HUES64 (cell line): Measurements from ENCODE around the gene SMARCAD1.
"Not testable (repeated sequence)": the region's sequence is repeated elsewhere in the genome, so short reads cannot be mapped to it uniquely, and the experiment has no call there.

Source experiments
- H3K27ac ChIP-seq: 2 replicates; pipeline ENCODE4 v1.7.0; 2013; ENCODE audit warnings: low read depth, low read length, inconsistent platforms
- H3K27me3 ChIP-seq: 2 replicates; pipeline ENCODE4 v1.6.1; 2013; ENCODE audit warnings: mild to moderate bottlenecking, low read length; ENCODE audit not compliant: insufficient read depth
- H3K36me3 ChIP-seq: 2 replicates; pipeline ENCODE4 v1.6.1; 2013; ENCODE audit warnings: mild to moderate bottlenecking, low read length; ENCODE audit not compliant: insufficient read depth
- H3K4me1 ChIP-seq: 2 replicates; pipeline ENCODE4 v1.6.1; 2013; ENCODE audit warnings: mild to moderate bottlenecking, low read length, moderate library complexity; ENCODE audit not compliant: insufficient read depth
- H3K4me3 ChIP-seq: 2 replicates; pipeline ENCODE4 v1.5.1; 2013; ENCODE audit warnings: mild to moderate bottlenecking, low read length, moderate library complexity
- H3K9ac ChIP-seq: 2 replicates; pipeline ENCODE4 v1.6.1; 2013; ENCODE audit warnings: mild to moderate bottlenecking, low read depth, low read length
- H3K9me3 ChIP-seq: 2 replicates; pipeline ENCODE4 v1.6.1; 2013; ENCODE audit warnings: low read depth, low read length; ENCODE audit not compliant: insufficient read depth
- WGBS: fragments of 150-250, 120-280 bp; methylation state at CpG from one replicate; pipeline ENCODE4 v1.1.7; 2013; ENCODE audit warnings: missing lambda C conversion rate; 5-methylcytosine and 5-hydroxymethylcytosine counted together

SMARCAD1 gene

DNA sequence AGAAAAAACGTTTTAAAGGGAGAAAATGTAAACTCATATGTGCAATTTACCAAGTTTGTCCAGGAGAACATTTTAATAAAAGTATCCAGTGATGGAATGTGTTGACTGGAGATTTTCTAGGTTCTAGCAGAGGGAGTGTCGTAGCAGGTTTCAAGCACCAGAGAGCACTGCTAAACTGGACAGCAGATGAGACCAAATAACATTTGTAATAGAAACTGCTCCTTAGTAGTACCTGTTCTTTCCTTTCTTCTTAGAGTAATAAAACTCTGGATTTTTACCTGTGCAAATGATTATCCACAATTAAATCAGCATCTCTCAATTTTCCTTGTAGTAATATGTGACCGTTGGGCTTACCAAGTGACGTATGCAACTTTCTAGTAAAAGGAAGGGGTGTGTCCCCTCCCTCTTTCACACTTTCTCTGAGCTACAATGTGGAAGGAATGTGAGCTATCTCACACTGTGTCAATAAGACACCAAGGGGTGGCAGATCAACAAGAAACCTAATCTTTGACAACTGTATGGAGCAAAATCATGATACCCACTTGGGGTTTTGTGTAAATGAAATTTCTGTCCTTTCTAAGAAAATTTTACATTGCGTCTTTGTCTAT is 125.4 kb downstream of the SMARCAD1 start:
- Histone ChIP-seq H3K27me3 (no peaks in the 10 kb centered on the region), H3K27ac (no peak overlapping the region), H3K4me3 (0 out of 2 replicates have a peak overlapping the region, but pooled peaks have one; percentile 1), H3K9me3 (no peaks in the 10 kb centered on the region), H3K4me1 (peaks cover 15% of the 10 kb centered on the region), H3K9ac (no peak overlapping the region), H3K36me3 (no peaks in the 10 kb centered on the region)
- 54% methylated on average over 3 of the region's 5 CpGs for WGBS

DNA sequence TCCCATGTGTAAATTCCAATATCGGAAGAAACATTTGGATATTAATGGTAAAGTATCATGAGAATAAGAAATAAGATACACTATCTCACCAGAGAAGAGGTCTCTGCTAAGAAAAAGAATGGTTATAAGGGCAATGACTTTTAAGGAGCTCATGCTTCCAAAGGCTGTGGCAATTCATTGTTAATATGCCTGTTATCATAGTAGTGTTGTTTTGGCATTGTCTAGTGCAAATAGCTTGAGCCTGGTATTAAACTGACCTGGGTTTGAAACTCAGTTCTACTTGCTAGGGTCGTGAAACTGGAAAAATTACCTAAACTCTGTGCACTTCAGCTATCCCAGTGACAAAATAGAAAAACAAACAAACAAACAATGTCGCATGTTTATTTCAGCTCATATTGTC is 126.2 kb downstream of the SMARCAD1 start:
- H3K9ac ChIP-seq = no peak overlapping the region
- no peaks in the 10 kb centered on the region for H3K27me3 ChIP-seq
- H3K36me3 ChIP-seq = no peaks in the 10 kb centered on the region
- no peak overlapping the region for H3K27ac ChIP-seq
- no peaks in the 10 kb centered on the region for H3K9me3 ChIP-seq
- peaks cover 15% of the 10 kb centered on the region for H3K4me1 ChIP-seq
- H3K4me3 ChIP-seq = no peak overlapping the region
- WGBS = 89% methylated on average over 2 of the region's 3 CpGs

DNA sequence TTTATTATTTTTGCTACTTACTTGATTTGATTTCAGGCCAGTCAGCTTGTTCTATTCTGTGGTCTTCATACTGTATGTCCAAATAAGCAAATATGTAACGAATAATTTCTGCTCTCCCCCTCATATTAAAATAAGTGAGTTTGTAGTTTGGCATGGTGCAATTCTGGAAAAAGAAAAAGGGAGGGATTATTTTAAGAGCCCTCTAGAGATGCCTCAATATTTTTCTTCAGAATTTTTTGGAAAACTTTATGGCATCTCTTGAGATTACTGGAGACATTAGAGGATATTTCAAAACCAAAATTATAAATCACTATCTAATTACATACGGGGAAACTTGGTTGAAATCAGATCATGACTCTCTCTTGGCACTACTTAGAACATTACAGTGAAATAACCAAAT is 126.8 kb downstream of the SMARCAD1 start:
- 100% methylated on average over 1 of the region's 2 CpGs for WGBS
- Histone ChIP-seq H3K27me3 (no peaks in the 10 kb centered on the region), H3K36me3 (no peaks in the 10 kb centered on the region), H3K9ac (no peak overlapping the region), H3K4me3 (no peak overlapping the region), H3K9me3 (no peaks in the 10 kb centered on the region), H3K27ac (0 out of 2 replicates have a peak overlapping the region, but pooled peaks have one; percentile 4), H3K4me1 (peaks cover 15% of the 10 kb centered on the region)

DNA sequence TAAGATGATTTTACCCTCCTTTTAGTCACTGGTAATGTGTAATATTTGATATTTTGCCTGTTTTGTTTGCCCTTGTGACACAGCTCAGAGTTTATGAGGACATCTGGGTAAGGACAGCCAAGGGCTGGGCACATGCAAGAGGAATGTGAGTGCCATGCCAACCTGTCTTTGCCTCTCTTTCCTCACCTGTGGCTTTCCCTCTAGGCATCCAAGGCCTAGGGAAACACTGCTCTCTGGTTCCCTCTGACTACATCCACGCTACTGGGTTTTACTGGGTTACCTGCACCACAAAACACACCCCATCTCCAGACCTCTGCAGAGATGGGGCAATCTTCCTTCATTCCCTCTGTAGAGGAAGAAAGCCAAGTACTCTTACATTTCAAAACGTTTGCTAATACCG is 127.3 kb downstream of the SMARCAD1 start:
- H3K9ac ChIP-seq = no peak overlapping the region
- no peaks in the 10 kb centered on the region for H3K36me3 ChIP-seq
- WGBS = 69% methylated on average over 3 of the region's 3 CpGs
- no peak overlapping the region for H3K27ac ChIP-seq
- H3K4me1 ChIP-seq = peaks cover 15% of the 10 kb centered on the region
- no peaks in the 10 kb centered on the region for H3K9me3 ChIP-seq
- H3K4me3 ChIP-seq = no peak overlapping the region
- H3K27me3 ChIP-seq = no peaks in the 10 kb centered on the region

DNA sequence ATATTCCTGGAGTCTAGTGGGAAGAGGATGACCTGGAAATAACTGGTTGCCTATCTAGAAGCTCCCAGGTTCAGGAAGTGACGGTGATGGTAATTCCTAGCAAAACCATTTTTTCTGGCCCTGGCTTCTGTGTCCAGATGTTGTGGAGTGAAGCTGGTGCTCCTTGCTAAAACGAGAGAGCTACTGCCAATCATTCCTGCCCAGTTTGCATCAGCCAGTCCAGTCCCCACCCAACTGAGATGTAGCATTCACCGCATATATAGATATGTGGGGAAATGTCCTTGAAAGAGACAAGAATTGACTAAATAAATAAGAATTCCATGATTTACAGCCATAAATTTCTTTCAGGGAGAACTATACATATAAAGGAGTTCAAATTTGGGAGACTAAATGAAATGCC is 128.6 kb downstream of the SMARCAD1 start:
- Histone ChIP-seq H3K27ac (no peak overlapping the region), H3K4me1 (peaks cover 15% of the 10 kb centered on the region), H3K9ac (no peak overlapping the region), H3K4me3 (no peak overlapping the region), H3K27me3 (no peaks in the 10 kb centered on the region), H3K36me3 (no peaks in the 10 kb centered on the region), H3K9me3 (no peaks in the 10 kb centered on the region)
- WGBS = 90% methylated on average over 2 of the region's 3 CpGs

DNA sequence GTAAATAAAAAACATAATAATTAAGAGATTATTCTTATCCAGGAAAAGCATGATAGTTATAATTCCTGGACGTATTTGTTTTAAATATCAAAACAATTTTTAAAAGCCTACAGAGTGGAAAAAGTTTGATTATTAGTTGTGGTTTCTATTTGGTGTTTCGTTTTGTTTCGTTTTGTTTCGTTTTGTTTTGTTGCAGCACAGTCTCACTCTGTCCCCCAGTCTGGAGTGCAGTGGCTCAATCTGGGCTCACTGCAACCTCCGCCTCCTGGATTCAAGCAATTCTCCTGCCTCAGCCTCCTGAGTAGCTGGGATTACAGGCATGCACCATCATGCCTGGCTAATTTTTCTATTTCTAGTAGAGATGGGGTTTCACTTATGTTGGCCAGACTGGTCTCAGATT is 129.1 kb downstream of the SMARCAD1 start:
- not testable (repeated sequence) for H3K9ac ChIP-seq
- 89% methylated on average over 4 of the region's 5 CpGs for WGBS

DNA sequence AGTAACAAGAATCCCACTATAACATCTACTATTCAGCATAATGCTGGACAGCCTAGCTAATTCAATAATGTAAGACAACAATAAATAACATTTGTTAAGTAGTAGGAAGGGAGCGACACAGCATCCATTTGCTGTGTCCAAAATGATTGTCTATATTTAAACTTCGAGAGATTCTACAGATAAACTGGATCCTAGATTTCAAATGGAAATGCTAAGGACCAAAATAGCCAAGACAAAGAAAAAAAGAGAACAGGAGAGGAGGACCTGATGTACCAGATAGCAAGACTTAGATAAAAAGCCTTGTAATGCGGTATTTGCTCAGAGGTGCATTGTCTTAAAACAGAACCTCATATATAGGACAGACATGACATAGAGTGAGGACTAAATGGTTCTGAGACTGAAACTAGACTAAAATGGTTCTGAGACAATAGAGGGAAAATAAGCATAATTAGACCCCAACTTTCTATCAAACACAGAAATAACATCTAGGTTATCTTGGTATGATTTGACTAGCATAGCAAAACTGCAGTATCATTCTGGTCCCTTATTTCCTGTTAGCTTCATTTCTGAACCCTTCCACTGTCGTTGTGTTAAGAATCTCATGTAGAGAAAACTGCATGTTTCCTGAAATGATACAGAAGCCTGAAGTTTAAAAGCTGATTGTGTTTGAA is 131.2 kb downstream of the SMARCAD1 start:
- no peaks in the 10 kb centered on the region for H3K36me3 ChIP-seq
- WGBS = 93% methylated on average over 3 of the region's 4 CpGs
- H3K27me3 ChIP-seq = no peaks in the 10 kb centered on the region
- H3K27ac ChIP-seq = no peak overlapping the region
- no peak overlapping the region for H3K9ac ChIP-seq
- no peak overlapping the region for H3K4me3 ChIP-seq
- peaks cover 4% of the 10 kb centered on the region for H3K4me1 ChIP-seq
- no peaks in the 10 kb centered on the region for H3K9me3 ChIP-seq

More for the DNA sequence above, 129.1 kb downstream of the SMARCAD1 start:
- H3K27me3 ChIP-seq, H3K27ac ChIP-seq, H3K4me3 ChIP-seq, H3K36me3 ChIP-seq, H3K9me3 ChIP-seq: not testable (repeated sequence)
- peaks cover 15% of the 10 kb centered on the region for H3K4me1 ChIP-seq

DNA sequence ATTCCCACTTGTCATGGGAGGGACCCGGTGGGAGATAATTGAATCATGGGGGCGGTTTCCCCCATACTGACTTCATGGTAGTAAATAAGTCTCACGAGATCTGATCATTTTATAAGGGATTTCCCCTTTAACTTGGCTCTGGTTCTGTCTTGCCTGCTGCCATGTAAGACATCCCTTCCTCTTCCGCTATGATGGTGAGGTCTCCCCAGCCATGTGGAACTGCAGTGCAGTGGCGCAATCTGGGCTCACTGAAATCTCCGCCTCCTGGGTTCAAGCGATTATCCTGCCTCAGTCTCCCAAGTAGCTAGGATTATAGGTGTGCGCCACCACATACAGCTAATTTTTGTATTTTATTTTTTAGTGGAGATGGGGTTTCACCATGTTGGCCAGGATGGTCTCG is 132.1 kb downstream of the SMARCAD1 start:
- no peaks in the 10 kb centered on the region for H3K4me1 ChIP-seq
- no peak overlapping the region for H3K27ac ChIP-seq

More for the DNA sequence above, 132.1 kb downstream of the SMARCAD1 start:
- 92% methylated on average over 9 of the region's 9 CpGs for WGBS
- Histone ChIP-seq H3K4me3 (no peak overlapping the region), H3K36me3 (no peaks in the 10 kb centered on the region), H3K9me3 (no peaks in the 10 kb centered on the region), H3K9ac (no peak overlapping the region), H3K27me3 (no peaks in the 10 kb centered on the region)
